CD4-positive, alpha-beta memory T cell (primary cell): ENCODE measurements around the gene RRP1. TPM values are rescaled to one million over a fixed set of nuclear protein-coding genes. Genes with fewer than 3 reads are reported as not detected.
"Not testable (repeated sequence)": the region's sequence is repeated elsewhere in the genome, so short reads cannot be mapped to it uniquely, and the experiment has no call there.

Experiments
- CTCF ChIA-PET: fragments of 350-600 bp; sonication (Branson Sonifier 250); formaldehyde crosslinking; loops from one replicate; lab custom pipeline; 2021; ENCODE audit warnings: inconsistent platforms; ENCODE audit not compliant: partially characterized antibody; lab: Charles Lee
- POLR2A ChIA-PET: fragments of 350-600 bp; sonication (Branson Sonifier 250); formaldehyde crosslinking; loops from one replicate; lab custom pipeline; 2021; ENCODE audit not compliant: partially characterized antibody; lab: Charles Lee
- DNase-seq, 5 donors: peaks; one replicate each; pipeline versions ENCODE4 v3.0.0 to v3.0.0-alpha.2; 2020 to 2022; ENCODE audit warnings: mixed read lengths in 1 of 5
- H3K27ac ChIP-seq: one replicate; pipeline ENCODE4 v1.7.0; 2013; ENCODE audit warnings: low read depth, low read length
- H3K27me3 ChIP-seq: 2 replicates; pipeline ENCODE4 v1.7.0; 2013; ENCODE audit warnings: mild to moderate bottlenecking, low read length, moderate library complexity; ENCODE audit not compliant: insufficient read depth
- H3K36me3 ChIP-seq: 2 replicates; pipeline ENCODE4 v1.7.0; 2013; ENCODE audit warnings: mild to moderate bottlenecking, low read length, moderate library complexity; ENCODE audit not compliant: insufficient read depth
- H3K4me1 ChIP-seq: 2 replicates; pipeline ENCODE4 v1.7.0; 2013; ENCODE audit warnings: mild to moderate bottlenecking, low read length, moderate library complexity; ENCODE audit not compliant: insufficient read depth
- H3K4me3 ChIP-seq, 2 donors: one replicate each; pipeline ENCODE4 v1.7.0; 2013; ENCODE audit warnings: low read length in 2 of 2, mild to moderate bottlenecking in 1 of 2
- H3K9me3 ChIP-seq, 2 donors: one replicate each; pipeline ENCODE4 v1.7.0; 2013; ENCODE audit warnings: low read length in 2 of 2, control low read depth in 1 of 2; ENCODE audit not compliant: control insufficient read depth in 1 of 2
- H3K27ac Mint-ChIP-seq, 7 donors: one replicate each; pipeline ENCODE4 v1.8.0; 2020 to 2021; ENCODE audit warnings: mixed read lengths in 7 of 7, mild to moderate bottlenecking in 6 of 7, inconsistent platforms in 3 of 7, moderate library complexity in 3 of 7
- H3K27me3 Mint-ChIP-seq, 2 donors: one replicate each; pipeline ENCODE4 v1.8.0; 2020 to 2021; ENCODE audit warnings: mixed read lengths in 2 of 2
- H3K36me3 Mint-ChIP-seq, 2 donors: one replicate each; pipeline ENCODE4 v1.8.0; 2020 to 2021; ENCODE audit warnings: mixed read lengths in 2 of 2, inconsistent platforms in 1 of 2, mild to moderate bottlenecking in 1 of 2
- H3K4me1 Mint-ChIP-seq, 4 donors: one replicate each; pipeline ENCODE4 v1.8.0; 2020 to 2021; ENCODE audit warnings: mixed read lengths in 4 of 4, mild to moderate bottlenecking in 1 of 4
- H3K4me3 Mint-ChIP-seq, 8 donors: one replicate each; pipeline ENCODE4 v1.8.0; 2020 to 2021; ENCODE audit warnings: mixed read lengths in 8 of 8, mild to moderate bottlenecking in 7 of 8, moderate library complexity in 6 of 8, inconsistent platforms in 3 of 8
- H3K9me3 Mint-ChIP-seq, 8 donors: one replicate each; pipeline ENCODE4 v1.8.0; 2020 to 2021; ENCODE audit warnings: mixed read lengths in 8 of 8, mild to moderate bottlenecking in 5 of 8, inconsistent platforms in 3 of 8, moderate library complexity in 1 of 8
- intact Hi-C: fragments of 100-400 bp; cut with micrococcal nuclease; formaldehyde crosslinking; loops from one replicate; pipeline ENCODE4 v1.15.1; 2023
- polyA plus RNA-seq, 2 donors: library from polyadenylated mRNA; unstranded; fragments of 300-500 nt; fragmentation: Illumina TruSeq; gene quantifications; one replicate each; pipeline ENCODE4 v1.2.3, GENCODE V29; 2021
- total RNA-seq, 2 experiments: library from RNA; stranded (reverse); gene quantifications; one replicate each; pipeline ENCODE4 v1.2.3, GENCODE V29; 2021

The RRP1 gene
- total and polyA plus RNA-seq, 4 experiments from 2014 or later, result 13.5 to 27.7 (median 23.8) TPM

DNA sequence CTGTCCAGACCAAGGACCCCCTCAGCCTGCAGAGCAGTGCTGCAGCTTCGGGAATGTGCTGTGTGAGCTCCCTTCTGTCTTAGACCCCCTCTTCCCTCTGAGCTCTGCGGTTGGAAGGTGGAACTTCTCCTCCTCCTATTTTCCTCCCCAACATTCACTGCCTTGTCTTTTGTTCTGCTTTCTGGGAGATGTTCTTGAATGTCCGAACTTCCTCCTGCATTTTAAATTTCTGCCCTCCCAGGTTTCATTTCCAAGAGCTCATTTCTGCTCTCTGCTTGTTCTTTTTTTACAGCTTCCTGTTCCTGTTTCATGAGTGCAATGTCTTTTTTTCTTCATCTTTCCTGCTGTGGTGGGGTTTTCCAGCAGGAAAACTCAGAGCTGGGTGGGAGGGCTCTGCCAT lies 29.3 kb downstream of the RRP1 start:
- H3K36me3 Mint-ChIP-seq, result peaks cover 0 to 7% of the 10 kb centered on the region in 2 donors
- Histone ChIP-seq H3K9me3 (peaks cover 0 to 7% of the 10 kb centered on the region in 2 donors), H3K27me3 (no peaks in the 10 kb centered on the region), H3K27ac (no peak overlapping the region), H3K36me3 (no peaks in the 10 kb centered on the region), H3K4me1 (no peaks in the 10 kb centered on the region), H3K4me3 (no peak overlapping the region)
- H3K4me1 Mint-ChIP-seq, result peaks cover 0 to 4% (median 3%) of the 10 kb centered on the region in 4 donors
- CTCF ChIA-PET, result interaction anchor here (1.0 to 1.3 kb wide), 2 partner anchors 9 to 10 kb away, joined by 4 read pairs; no protein-coding TSS in a partner anchor
- no peak overlapping the region for H3K27ac Mint-ChIP-seq
- no peak overlapping the region for H3K4me3 Mint-ChIP-seq
- H3K27me3 Mint-ChIP-seq, result peaks cover 0 to 2% of the 10 kb centered on the region in 2 donors
- H3K9me3 Mint-ChIP-seq, result peaks cover 5 to 11% (median 8%) of the 10 kb centered on the region in 8 donors
- intact Hi-C loops, result no loop called here
- no peak for DNase-seq
- POLR2A ChIA-PET, result no interaction called here

DNA sequence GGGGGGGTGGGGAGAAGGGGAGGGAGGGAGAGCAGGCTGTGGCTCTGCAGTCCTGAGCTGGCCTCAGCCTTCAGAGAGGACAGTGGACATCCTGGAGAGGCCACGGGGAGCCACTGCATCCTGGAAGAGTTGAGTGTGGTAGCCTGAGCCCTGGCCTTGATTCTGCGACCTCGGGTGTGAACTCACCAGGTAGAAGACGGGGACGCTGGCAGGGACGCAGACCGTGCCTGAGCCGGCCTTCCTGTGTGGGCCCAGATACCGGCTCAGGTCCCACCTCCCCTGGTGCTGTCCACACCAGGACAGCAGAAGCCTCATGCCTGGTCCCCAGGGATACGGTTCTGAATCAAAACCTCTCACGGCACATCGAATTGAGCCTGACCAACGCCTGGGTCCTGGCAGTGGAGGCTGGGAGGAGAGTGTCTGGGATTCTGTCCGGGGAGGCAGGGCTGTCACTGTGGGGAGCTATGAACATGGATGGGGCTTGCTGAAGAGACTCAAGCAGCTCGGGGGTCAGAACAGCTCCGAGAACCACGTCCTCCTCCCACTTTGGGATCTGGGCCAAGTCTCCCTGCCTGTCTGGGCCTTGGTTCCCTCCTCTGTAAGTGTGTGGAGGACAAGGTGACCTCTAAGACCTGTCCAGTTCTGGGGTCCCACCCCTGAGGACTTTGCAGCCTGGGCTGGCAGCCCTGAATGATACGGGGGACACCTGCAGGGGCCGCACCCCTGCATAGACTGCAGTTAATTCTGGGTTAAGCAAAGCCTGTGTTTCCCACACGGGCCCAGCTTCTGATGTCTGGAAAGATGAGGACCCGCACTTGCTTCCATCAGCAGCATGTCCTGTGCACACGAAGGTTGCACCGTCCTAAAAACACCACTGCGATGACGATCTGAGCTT lies 30.4 kb downstream of the RRP1 start:
- H3K9me3 Mint-ChIP-seq, result peaks cover 5 to 11% (median 8%) of the 10 kb centered on the region in 8 donors
- peaks cover 0 to 2% (median 2%) of the 10 kb centered on the region in 4 donors for H3K4me1 Mint-ChIP-seq
- H3K27me3 Mint-ChIP-seq, result peaks cover 0 to 1% of the 10 kb centered on the region in 2 donors
- H3K36me3 Mint-ChIP-seq, result peaks cover 0 to 7% of the 10 kb centered on the region in 2 donors
- no peaks in the 10 kb centered on the region for H3K4me1 ChIP-seq
- H3K36me3 ChIP-seq, result no peaks in the 10 kb centered on the region
- no peak overlapping the region for H3K27ac Mint-ChIP-seq
- no peaks in the 10 kb centered on the region for H3K27me3 ChIP-seq
- intact Hi-C loops, result no loop called here
- H3K4me3 Mint-ChIP-seq, result no peak overlapping the region
- peaks cover 0 to 7% of the 10 kb centered on the region in 2 donors for H3K9me3 ChIP-seq
- H3K27ac ChIP-seq, result no peak overlapping the region
- ChIA-PET POLR2A (no interaction called here), CTCF (interaction anchor here (0.5 kb wide), 1 partner anchor 43 kb away, joined by 4 read pairs; no protein-coding TSS in a partner anchor)
- H3K4me3 ChIP-seq, result no peak overlapping the region
- DNase-seq, result no peak

DNA sequence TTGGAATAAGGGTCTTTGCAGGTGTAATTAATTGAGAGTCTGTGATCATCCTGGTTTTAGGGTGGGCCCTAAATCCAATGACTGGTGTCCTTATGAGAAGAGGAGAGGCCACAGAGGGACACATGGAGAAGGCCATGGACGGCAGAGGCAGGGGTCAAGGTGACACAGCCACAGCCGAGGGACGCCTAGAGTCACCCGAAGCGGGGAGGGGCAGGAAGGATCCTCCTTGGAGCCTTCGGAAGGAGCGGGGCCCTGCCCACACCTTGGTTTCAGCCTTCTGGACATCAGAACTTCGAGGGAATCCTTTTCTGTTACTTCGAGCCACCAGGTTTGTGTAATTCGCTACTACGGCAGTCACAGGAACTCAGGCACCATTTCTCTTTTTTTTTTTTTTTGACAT lies 31.1 kb downstream of the RRP1 start:
- H3K9me3 ChIP-seq, result peaks cover 0 to 7% of the 10 kb centered on the region in 2 donors
- no peaks in the 10 kb centered on the region for H3K27me3 Mint-ChIP-seq
- H3K4me1 ChIP-seq, result no peaks in the 10 kb centered on the region
- ChIA-PET CTCF (interaction anchor here (0.5 kb wide), 1 partner anchor 42 kb away, joined by 4 read pairs; no protein-coding TSS in a partner anchor), POLR2A (no interaction called here)
- H3K9me3 Mint-ChIP-seq, result peaks cover 5 to 11% (median 8%) of the 10 kb centered on the region in 8 donors
- H3K27ac ChIP-seq, result no peak overlapping the region
- no peaks in the 10 kb centered on the region for H3K36me3 ChIP-seq
- DNase-seq, result no peak
- no peaks in the 10 kb centered on the region for H3K27me3 ChIP-seq
- peaks cover 0 to 7% of the 10 kb centered on the region in 2 donors for H3K36me3 Mint-ChIP-seq
- intact Hi-C loops, result no loop called here
- H3K4me3 Mint-ChIP-seq, result no peak overlapping the region
- H3K27ac Mint-ChIP-seq, result peak overlapping the region in 1 of 7 donors; percentile 60
- no peak overlapping the region for H3K4me3 ChIP-seq
- H3K4me1 Mint-ChIP-seq, result peaks cover 0 to 1% (median 0%) of the 10 kb centered on the region in 4 donors

DNA sequence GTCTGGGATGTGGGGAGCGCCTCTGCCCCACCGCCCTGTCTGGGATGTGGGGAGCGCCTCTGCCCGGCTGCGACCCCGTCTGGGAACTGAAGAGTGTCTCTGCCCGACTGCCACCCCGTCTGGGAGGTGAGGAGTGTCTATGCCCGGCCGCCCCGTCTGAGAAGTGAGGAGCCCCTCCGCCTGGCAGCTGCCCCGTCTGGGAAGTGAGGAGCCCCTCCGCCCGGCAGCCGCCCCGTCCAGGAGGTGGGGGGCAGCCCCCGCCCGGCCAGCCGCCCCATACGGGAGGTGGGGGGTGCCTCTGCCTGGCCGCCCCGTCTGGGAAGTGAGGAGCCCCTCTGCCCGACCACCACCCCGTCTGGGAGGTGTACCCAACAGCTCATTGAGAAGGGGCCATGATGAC lies 32.8 kb downstream of the RRP1 start:
- H3K9me3 Mint-ChIP-seq, result peaks cover 5 to 11% (median 8%) of the 10 kb centered on the region in 8 donors
- H3K27me3 ChIP-seq, H3K4me3 Mint-ChIP-seq, H3K27me3 Mint-ChIP-seq, H3K4me1 Mint-ChIP-seq, H3K4me1 ChIP-seq, H3K4me3 ChIP-seq, H3K36me3 ChIP-seq, intact Hi-C loops, H3K27ac Mint-ChIP-seq, H3K36me3 Mint-ChIP-seq, POLR2A ChIA-PET, H3K27ac ChIP-seq, DNase-seq, CTCF ChIA-PET, H3K9me3 ChIP-seq: not testable (repeated sequence)

DNA sequence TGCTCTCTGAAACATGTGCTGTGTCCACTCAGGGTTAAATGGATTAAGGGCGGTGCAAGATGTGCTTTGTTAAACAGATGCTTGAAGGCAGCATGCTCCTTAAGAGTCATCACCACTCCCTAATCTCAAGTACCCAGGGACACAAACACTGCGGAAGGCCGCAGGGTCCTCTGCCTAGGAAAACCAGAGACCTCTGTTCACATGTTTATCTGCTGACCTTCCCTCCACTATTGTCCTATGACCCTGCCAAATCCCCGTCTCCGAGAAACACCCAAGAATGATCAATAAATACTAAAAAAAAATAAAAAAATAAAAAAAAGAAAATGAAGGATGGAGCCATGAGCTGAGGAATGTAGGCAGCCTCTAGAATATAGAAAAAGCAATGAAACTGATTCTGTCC lies 33.4 kb downstream of the RRP1 start:
- H3K9me3 ChIP-seq, H3K27ac ChIP-seq, H3K36me3 ChIP-seq, H3K4me3 Mint-ChIP-seq, H3K4me1 Mint-ChIP-seq, intact Hi-C loops, H3K27me3 Mint-ChIP-seq, H3K27me3 ChIP-seq, POLR2A ChIA-PET, H3K27ac Mint-ChIP-seq, H3K4me3 ChIP-seq, H3K4me1 ChIP-seq, H3K36me3 Mint-ChIP-seq, DNase-seq: not testable (repeated sequence)
- CTCF ChIA-PET, result interaction anchor here (0.9 kb wide), 1 partner anchor 69 kb away, joined by 4 read pairs; no protein-coding TSS in a partner anchor
- peaks cover 5 to 11% (median 8%) of the 10 kb centered on the region in 8 donors for H3K9me3 Mint-ChIP-seq

DNA sequence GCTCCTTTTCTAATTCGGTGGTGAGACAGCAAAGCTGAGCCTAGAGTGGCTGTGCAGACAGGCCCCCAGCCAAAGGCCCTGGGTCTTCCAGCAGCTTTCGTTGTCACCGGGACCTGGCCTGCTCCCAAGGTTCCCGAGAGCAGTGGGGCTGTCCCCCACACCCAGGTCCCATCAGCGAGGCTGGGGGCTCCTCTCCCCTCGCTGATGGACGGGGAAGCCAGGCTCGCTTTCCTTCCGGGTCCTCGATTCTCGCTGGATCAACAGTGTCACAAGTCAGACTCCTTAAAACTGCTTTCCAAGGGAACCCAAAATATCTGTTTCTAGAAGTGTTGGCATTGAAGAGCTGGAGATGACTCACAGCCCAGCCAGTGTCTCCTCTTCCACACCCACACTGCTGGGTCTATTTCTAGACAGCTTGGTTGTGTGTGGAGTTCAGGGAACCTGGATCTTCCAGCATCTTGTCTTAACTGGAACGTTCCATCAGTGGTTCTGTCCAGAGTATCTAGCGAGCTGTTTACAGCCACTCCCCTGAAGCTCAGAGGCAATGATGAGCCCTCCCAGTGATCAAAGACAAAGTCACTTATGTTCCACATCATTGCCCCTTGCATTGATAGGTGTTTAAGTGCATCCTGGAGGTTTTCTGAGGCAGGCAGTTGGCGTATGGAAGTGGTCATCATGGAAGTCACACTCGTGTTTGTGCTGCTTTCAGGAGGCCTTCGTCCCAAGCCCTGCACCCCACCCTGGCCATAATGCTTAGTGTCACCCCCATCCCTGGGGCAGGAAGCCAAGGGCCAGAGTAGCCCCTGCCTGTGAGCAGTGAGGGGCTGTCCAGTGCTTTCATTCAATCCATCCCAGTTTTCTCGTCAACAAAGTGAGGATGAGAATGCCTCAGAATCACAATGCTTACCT lies 35.2 kb downstream of the RRP1 start:
- Mint-ChIP-seq H3K4me3 (no peak overlapping the region), H3K27ac (peak overlapping the region in 1 of 7 donors; percentile 59), H3K27me3 (peaks cover 0 to 7% of the 10 kb centered on the region in 2 donors), H3K4me1 (no peaks in the 10 kb centered on the region), H3K36me3 (no peaks in the 10 kb centered on the region), H3K9me3 (no peaks in the 10 kb centered on the region)
- Histone ChIP-seq H3K27me3 (no peaks in the 10 kb centered on the region), H3K27ac (no peak overlapping the region), H3K4me1 (no peaks in the 10 kb centered on the region), H3K36me3 (no peaks in the 10 kb centered on the region), H3K4me3 (no peak overlapping the region), H3K9me3 (no peaks in the 10 kb centered on the region)
- no peak for DNase-seq
- intact Hi-C loops, result no loop called here
- ChIA-PET CTCF (interaction anchor here (1.2 kb wide), 1 partner anchor 13 kb away, joined by 6 read pairs; no protein-coding TSS in a partner anchor), POLR2A (no interaction called here)
